Kidney glomerular epithelial cell (primary cell): ENCODE measurements around the gene OPRL1.
"Not testable (repeated sequence)": the region's sequence is repeated elsewhere in the genome, so short reads cannot be mapped to it uniquely, and the experiment has no call there.

Experiments
- DNase-seq: peaks from one replicate; lab custom pipeline; 2025; lab: John Stamatoyannopoulos, UW

OPRL1 gene

GRCh38 chr20:64086801-64087200 lies 6.9 kb downstream of the OPRL1 start:
- DNase-seq: no peak

GRCh38 chr20:64087226-64087825 lies 7.4 kb downstream of the OPRL1 start:
- not testable (repeated sequence) for DNase-seq

GRCh38 chr20:64088586-64088985 lies 8.7 kb downstream of the OPRL1 start:
- DNase-seq: not testable (repeated sequence)

GRCh38 chr20:64090165-64090564 lies 10.3 kb downstream of the OPRL1 start:
- DNase-seq: no peak

- DNase-seq: no peak
Observed at GRCh38 chr20:64091340-64091739, 11.5 kb downstream of the OPRL1 start.

GRCh38 chr20:64091770-64092169 lies 11.9 kb downstream of the OPRL1 start:
- DNase-seq: no peak

GRCh38 chr20:64092258-64093012 lies 12.6 kb downstream of the OPRL1 start:
- DNase-seq: no peak

GRCh38 chr20:64093013-64093503 lies 13.2 kb downstream of the OPRL1 start:
- no peak for DNase-seq

GRCh38 chr20:64095455-64095854 lies 15.6 kb downstream of the OPRL1 start:
- no peak for DNase-seq

- no peak for DNase-seq
Observed at GRCh38 chr20:64095927-64096326, 16.0 kb downstream of the OPRL1 start.

GRCh38 chr20:64096535-64096934 lies 16.7 kb downstream of the OPRL1 start:
- DNase-seq: no peak

GRCh38 chr20:64098471-64099013 lies 18.7 kb downstream of the OPRL1 start:
- no peak for DNase-seq

GRCh38 chr20:64099086-64099786 lies 19.4 kb downstream of the OPRL1 start:
- DNase-seq: no peak

GRCh38 chr20:64099880-64100565 lies 20.1 kb downstream of the OPRL1 start:
- no peak for DNase-seq

GRCh38 chr20:64100566-64100888 lies 20.6 kb downstream of the OPRL1 start:
- no peak for DNase-seq

GRCh38 chr20:64100946-64101688 lies 21.2 kb downstream of the OPRL1 start:
- no peak for DNase-seq

GRCh38 chr20:64101731-64102621 lies 22.1 kb downstream of the OPRL1 start:
- no peak for DNase-seq

GRCh38 chr20:64102647-64103354 lies 22.9 kb downstream of the OPRL1 start:
- DNase-seq: no peak

- DNase-seq: no peak
Observed at GRCh38 chr20:64103871-64104666, 24.2 kb downstream of the OPRL1 start.
